GM12891 (cell line): ENCODE data around the gene MGMT.

Experiments used
- POLR2A ChIP-seq: IDR thresholded peaks from 2 replicates; pipeline ENCODE4 v1.6.1; 2011; ENCODE audit warnings: low read depth, low read length, control low read depth
- POU2F2 ChIP-seq: IDR thresholded peaks from 2 replicates; pipeline ENCODE4 v1.6.1; 2011; ENCODE audit warnings: low read depth, mild to moderate bottlenecking, control low read depth, low read length, moderate library complexity
- SPI1 ChIP-seq: IDR thresholded peaks from 2 replicates; pipeline ENCODE4 v1.6.1; 2011; ENCODE audit warnings: low read depth, low read length, control low read depth

DNA sequence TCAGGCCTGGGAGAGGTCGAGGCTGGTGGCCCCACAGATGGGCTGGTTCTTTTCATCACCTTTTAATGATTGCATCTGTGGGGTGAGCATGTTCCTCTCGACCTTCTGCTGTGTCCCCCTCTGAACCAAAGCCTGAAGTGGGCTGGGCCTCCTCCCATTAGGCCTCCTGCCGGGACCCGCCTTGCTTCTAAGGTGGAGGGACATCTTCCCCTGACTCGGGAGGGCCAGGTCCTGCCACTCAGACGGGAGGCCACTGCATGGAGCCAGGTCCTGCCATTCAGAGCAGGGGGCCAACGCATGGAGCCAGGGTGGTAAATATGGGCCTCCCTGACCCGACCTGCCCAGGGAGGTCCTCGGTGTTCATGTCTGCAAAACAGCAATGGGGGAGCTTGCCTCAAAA lies 308.6 kb downstream of the MGMT start:
- TF ChIP-seq SPI1: no peak
- no peak for TF ChIP-seq POLR2A
- TF ChIP-seq POU2F2: no peak
